B cell (primary cell): ENCODE results near the gene ITGB1BP2. TPM values are rescaled to one million over a fixed set of nuclear protein-coding genes. Genes with fewer than 3 reads are reported as not detected.
"Not testable (repeated sequence)": the region's sequence is repeated elsewhere in the genome, so short reads cannot be mapped to it uniquely, and the experiment has no call there.

Experiments
- ATAC-seq: fragments of 200-7000 bp; cut with Tn5 transposase; one replicate; pipeline ENCODE4 v1.10.0; 2021; ENCODE audit warnings: low read depth, mild to moderate bottlenecking, moderate number of reproducible peaks, moderate library complexity
- CTCF ChIA-PET: fragments of 350-600 bp; sonication (Branson Sonifier 250); formaldehyde crosslinking; loops from one replicate; lab custom pipeline; 2021; ENCODE audit warnings: antibody characterized with exemption, inconsistent platforms; lab: Charles Lee
- POLR2A ChIA-PET: fragments of 350-600 bp; sonication (Branson Sonifier 250); formaldehyde crosslinking; loops from one replicate; lab custom pipeline; 2021; ENCODE audit warnings: antibody characterized with exemption; lab: Charles Lee
- DNase-seq: peaks from one replicate; pipeline ENCODE4 v3.0.0; 2013
- H2AFZ ChIP-seq: 2 replicates; pipeline ENCODE4 v1.6.1; 2012; ENCODE audit warnings: mild to moderate bottlenecking, low read depth, low read length; ENCODE audit not compliant: insufficient read depth, poor library complexity, severe bottlenecking
- H3K27ac ChIP-seq, 2 donors: 1 replicate in 1 of 2; 2 replicates in 1 of 2; pipeline ENCODE4 v1.5.1; 2012 to 2013; ENCODE audit warnings: low read length in 2 of 2, mild to moderate bottlenecking in 2 of 2, moderate library complexity in 1 of 2
- H3K27me3 ChIP-seq, 4 experiments: fragments of 200-600 bp in 1 of 4; sonication (generic) in 1 of 4; replicated peaks in 1 of 4; 1 replicate in 2 of 4; 2 replicates in 2 of 4; pipeline versions ENCODE4 v1.6.1 to v1.7.0; 2013 to 2016; ENCODE audit warnings: low read length in 3 of 4, mild to moderate bottlenecking in 2 of 4, mixed read lengths in 1 of 4, moderate library complexity in 1 of 4; ENCODE audit not compliant: insufficient read depth in 4 of 4, control insufficient read depth in 3 of 4; ENCODE audit errors: control extremely low read depth in 1 of 4
- H3K36me3 ChIP-seq, 2 experiments: replicated peaks in 1 of 2; 1 replicate in 1 of 2; 2 replicates in 1 of 2; pipeline versions ENCODE4 v1.6.1 to v1.7.1; 2013; ENCODE audit warnings: low read length in 1 of 2; ENCODE audit not compliant: insufficient read depth in 2 of 2, control insufficient read depth in 1 of 2; ENCODE audit errors: control extremely low read depth in 1 of 2, extremely low read depth in 1 of 2
- H3K4me1 ChIP-seq, 2 donors: fragments of 200-600 bp in 1 of 2; sonication (generic) in 1 of 2; 1 replicate in 1 of 2; 2 replicates in 1 of 2; pipeline versions ENCODE4 v1.5.1 to v1.6.1; 2013 to 2017; ENCODE audit warnings: low read length in 2 of 2; ENCODE audit not compliant: control insufficient read depth in 2 of 2, insufficient read depth in 2 of 2
- H3K4me2 ChIP-seq: replicated peaks from 2 replicates; pipeline ENCODE3; 2012; ENCODE audit warnings: mild to moderate bottlenecking, low read depth, low read length; ENCODE audit not compliant: poor library complexity, severe bottlenecking
- H3K4me3 ChIP-seq, 5 experiments: fragments of 200-600 bp in 1 of 5; sonication (generic) in 1 of 5; 1 replicate in 3 of 5; 2 replicates in 2 of 5; pipeline versions ENCODE4 v1.5.1 to v1.7.0; 2011 to 2016; ENCODE audit warnings: low read length in 4 of 5, mild to moderate bottlenecking in 4 of 5, low read depth in 2 of 5, control low read depth in 1 of 5, moderate library complexity in 1 of 5; ENCODE audit not compliant: insufficient read depth in 1 of 5; ENCODE audit errors: control extremely low read depth in 1 of 5, extremely low read depth in 1 of 5
- H3K79me2 ChIP-seq: fragments of 200-600 bp; sonication (generic); one replicate; pipeline ENCODE4 v1.6.0; 2016; ENCODE audit warnings: low read length; ENCODE audit not compliant: control insufficient read depth, insufficient read depth
- H3K9ac ChIP-seq: fragments of 200-600 bp; sonication (generic); 2 replicates; pipeline ENCODE4 v1.6.1; 2017; ENCODE audit warnings: mild to moderate bottlenecking, low read length, moderate library complexity
- H3K9me3 ChIP-seq, 3 donors: one replicate each; pipeline versions ENCODE4 v1.6.1 to v1.7.1; 2013; ENCODE audit warnings: low read length in 2 of 3; ENCODE audit not compliant: control insufficient read depth in 2 of 3, insufficient read depth in 1 of 3; ENCODE audit errors: control extremely low read depth in 1 of 3
- H4K20me1 ChIP-seq: 2 replicates; pipeline ENCODE4 v1.6.0; 2012; ENCODE audit warnings: mild to moderate bottlenecking, low read length; ENCODE audit not compliant: insufficient read depth, control insufficient read depth, poor library complexity, severe bottlenecking
- H3K27ac Mint-ChIP-seq: one replicate; pipeline ENCODE4 v1.8.0; 2021; ENCODE audit warnings: mixed read lengths
- H3K27me3 Mint-ChIP-seq: one replicate; pipeline ENCODE4 v1.8.0; 2021; ENCODE audit warnings: mixed read lengths
- H3K4me1 Mint-ChIP-seq: one replicate; pipeline ENCODE4 v1.8.0; 2021; ENCODE audit warnings: mixed read lengths
- H3K4me3 Mint-ChIP-seq: one replicate; pipeline ENCODE4 v1.8.0; 2021; ENCODE audit warnings: mixed read lengths
- H3K9me3 Mint-ChIP-seq: one replicate; pipeline ENCODE4 v1.8.0; 2022; ENCODE audit warnings: mixed read lengths; ENCODE audit not compliant: insufficient read depth
- WGBS: methylation state at CpG from one replicate; pipeline ENCODE4 v1.1.5; 2013; ENCODE audit warnings: missing lambda C conversion rate; ENCODE audit not compliant: insufficient coverage; 5-methylcytosine and 5-hydroxymethylcytosine counted together
- intact Hi-C: fragments of 100-400 bp; cut with micrococcal nuclease; formaldehyde crosslinking; loops from one replicate; pipeline ENCODE4 v1.10.0; 2022
- polyA plus RNA-seq: library from polyadenylated mRNA; depleted of rRNA; stranded (reverse); fragments of >200 nt; gene quantifications from 2 replicates; pipeline ENCODE4 v1.2.3, GENCODE V29; 2012
- total RNA-seq, 2 donors: library from RNA; stranded (reverse); fragments of 120-200 nt in 1 of 2; gene quantifications; 1 replicate in 1 of 2; 2 replicates in 1 of 2; pipeline versions ENCODE4 v1.2.3 to v1.2.4, GENCODE V29; 2013 to 2022

The ITGB1BP2 gene
- total and polyA plus RNA-seq, 2 donors (not counting 1 experiment from before 2014, with no cell fraction given): 2.2 to 3.7 TPM

- H3K4me1 Mint-ChIP-seq, intact Hi-C loops, H3K9me3 ChIP-seq, H3K9ac ChIP-seq, H3K9me3 Mint-ChIP-seq, H3K27ac Mint-ChIP-seq, H2AFZ ChIP-seq, H3K79me2 ChIP-seq, H4K20me1 ChIP-seq, POLR2A ChIA-PET, ATAC-seq, H3K4me3 Mint-ChIP-seq, CTCF ChIA-PET, H3K4me3 ChIP-seq, H3K36me3 ChIP-seq, H3K4me2 ChIP-seq, DNase-seq, H3K4me1 ChIP-seq, H3K27me3 Mint-ChIP-seq, H3K27me3 ChIP-seq, H3K27ac ChIP-seq: not testable (repeated sequence)
- WGBS: no CpG with 5 or more reads among the region's 5 CpGs
Measured at GRCh38 chrX:71352439-71352838, 50.9 kb downstream of the ITGB1BP2 start.

Other genes with a start within 250 kb of the ITGB1BP2 start
- 32.6 and 42.9 TPM in 2 replicates for gene SNX12, start 233.4 kb upstream of the ITGB1BP2 start, total RNA-seq
- gene SNX12, start 233.4 kb upstream of the ITGB1BP2 start, polyA plus RNA-seq: 10.5 and 11.5 TPM in 2 replicates
- gene FOXO4, start 205.9 kb upstream of the ITGB1BP2 start, total RNA-seq: 41.4 and 48.7 TPM in 2 replicates
- gene FOXO4, start 205.9 kb upstream of the ITGB1BP2 start, polyA plus RNA-seq: 6.8 and 13.4 TPM in 2 replicates
- 25.6 and 30.2 TPM in 2 replicates for gene CXorf65, start 195.0 kb upstream of the ITGB1BP2 start, total RNA-seq
- 24.8 and 49.6 TPM in 2 replicates for gene CXorf65, start 195.0 kb upstream of the ITGB1BP2 start, polyA plus RNA-seq
- 276 and 297 TPM in 2 replicates for gene IL2RG, start 190.2 kb upstream of the ITGB1BP2 start, total RNA-seq
- 349 and 419 TPM in 2 replicates for gene IL2RG, start 190.2 kb upstream of the ITGB1BP2 start, polyA plus RNA-seq
- gene MED12, start 183.2 kb upstream of the ITGB1BP2 start, total RNA-seq: 118 and 123 TPM in 2 replicates
- gene MED12, start 183.2 kb upstream of the ITGB1BP2 start, polyA plus RNA-seq: 21.8 and 34.1 TPM in 2 replicates
- 1.0 and 1.3 TPM in 2 replicates for gene NLGN3, start 156.9 kb upstream of the ITGB1BP2 start, total RNA-seq
- 0.81 and 1.1 TPM in 2 replicates for gene NLGN3, start 156.9 kb upstream of the ITGB1BP2 start, polyA plus RNA-seq
- not detected in 2 replicates for gene GJB1, start 78.5 kb upstream of the ITGB1BP2 start, total RNA-seq
- gene GJB1, start 78.5 kb upstream of the ITGB1BP2 start, polyA plus RNA-seq: not detected in 2 replicates
- 40.0 and 40.6 TPM in 2 replicates for gene ZMYM3, start 47.6 kb upstream of the ITGB1BP2 start, total RNA-seq
- gene ZMYM3, start 47.6 kb upstream of the ITGB1BP2 start, polyA plus RNA-seq: 19.1 and 21.8 TPM in 2 replicates
- 286 TPM in 2 replicates for gene NONO, start 18.1 kb upstream of the ITGB1BP2 start, total RNA-seq
- gene NONO, start 18.1 kb upstream of the ITGB1BP2 start, polyA plus RNA-seq: 112 and 181 TPM in 2 replicates
- gene TAF1, start 64.6 kb downstream of the ITGB1BP2 start, total RNA-seq: 93.5 and 97.5 TPM in 2 replicates
- gene TAF1, start 64.6 kb downstream of the ITGB1BP2 start, polyA plus RNA-seq: 12.2 and 26.7 TPM in 2 replicates
- 307 and 330 TPM in 2 replicates for gene OGT, start 231.4 kb downstream of the ITGB1BP2 start, total RNA-seq
- gene OGT, start 231.4 kb downstream of the ITGB1BP2 start, polyA plus RNA-seq: 235 and 331 TPM in 2 replicates